ENCODE results near the gene NQO2. TPM values are rescaled to one million over a fixed set of nuclear protein-coding genes. Genes with fewer than 3 reads are reported as not detected.
"Not testable (repeated sequence)": the region's sequence is repeated elsewhere in the genome, so short reads cannot be mapped to it uniquely, and the experiment has no call there.

Gene NQO2
- total RNA-seq, 1 donor from 2014 or later = 12.7 TPM

- no peak overlapping the region for H3K4me3 ChIP-seq (ENCODE audit: low read depth, low read length)
- DNase-seq (ENCODE audit: low read depth) = no peak
- TF ChIP-seq, protein P1, sequence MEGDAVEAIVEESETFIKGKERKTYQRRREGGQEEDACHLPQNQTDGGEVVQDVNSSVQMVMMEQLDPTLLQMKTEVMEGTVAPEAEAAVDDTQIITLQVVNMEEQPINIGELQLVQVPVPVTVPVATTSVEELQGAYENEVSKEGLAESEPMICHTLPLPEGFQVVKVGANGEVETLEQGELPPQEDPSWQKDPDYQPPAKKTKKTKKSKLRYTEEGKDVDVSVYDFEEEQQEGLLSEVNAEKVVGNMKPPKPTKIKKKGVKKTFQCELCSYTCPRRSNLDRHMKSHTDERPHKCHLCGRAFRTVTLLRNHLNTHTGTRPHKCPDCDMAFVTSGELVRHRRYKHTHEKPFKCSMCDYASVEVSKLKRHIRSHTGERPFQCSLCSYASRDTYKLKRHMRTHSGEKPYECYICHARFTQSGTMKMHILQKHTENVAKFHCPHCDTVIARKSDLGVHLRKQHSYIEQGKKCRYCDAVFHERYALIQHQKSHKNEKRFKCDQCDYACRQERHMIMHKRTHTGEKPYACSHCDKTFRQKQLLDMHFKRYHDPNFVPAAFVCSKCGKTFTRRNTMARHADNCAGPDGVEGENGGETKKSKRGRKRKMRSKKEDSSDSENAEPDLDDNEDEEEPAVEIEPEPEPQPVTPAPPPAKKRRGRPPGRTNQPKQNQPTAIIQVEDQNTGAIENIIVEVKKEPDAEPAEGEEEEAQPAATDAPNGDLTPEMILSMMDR (conservative IDR thresholded peaks at IDR 0.05; ENCODE audit: low read depth, low read length) = no peak
Measured at GRCh38 chr6:3022765-3023662, 23.3 kb downstream of the NQO2 start.

DNA sequence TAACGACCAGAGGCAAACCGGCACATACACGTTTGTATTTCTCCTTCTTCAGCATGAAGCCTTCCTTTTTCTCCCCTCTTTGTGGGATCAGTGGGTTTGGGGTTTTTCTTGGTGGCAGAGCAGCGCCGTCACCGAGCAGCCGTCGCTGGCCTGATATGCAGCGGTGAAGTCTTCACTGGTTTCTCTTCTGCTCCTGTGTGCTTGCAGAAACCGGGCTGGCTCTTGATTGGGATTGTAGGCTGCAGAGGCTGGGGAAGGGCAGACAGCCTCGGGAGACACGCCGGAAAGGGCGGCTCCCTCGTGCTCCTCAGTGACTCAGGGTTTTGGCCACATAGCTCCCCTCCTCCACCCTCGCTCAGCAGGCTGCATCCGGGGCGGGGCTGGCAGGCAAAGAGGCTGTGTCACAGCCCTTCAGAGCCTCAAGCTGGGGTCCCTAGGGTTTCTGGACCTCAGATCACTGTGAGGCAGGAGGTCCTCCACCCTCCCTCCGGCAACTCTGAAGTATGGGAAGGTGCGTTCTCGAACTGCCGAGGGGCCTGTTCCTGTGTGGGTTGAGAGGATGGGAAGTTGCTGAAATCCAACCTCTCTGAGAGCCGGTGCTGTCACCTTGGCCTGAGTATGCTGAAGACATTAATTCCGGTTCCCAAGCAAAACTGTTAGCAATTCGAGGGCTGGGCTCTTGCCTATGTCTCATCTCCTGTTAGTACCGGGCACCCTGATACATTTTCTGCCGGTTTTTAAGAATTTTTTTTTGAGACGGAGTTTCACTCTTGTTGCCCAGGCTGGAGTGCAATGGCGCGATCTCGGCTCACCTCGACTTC, 24.2 kb downstream of the NQO2 start:
- no peak for DNase-seq (ENCODE audit: low read depth)
- TF ChIP-seq, protein P1 (conservative IDR thresholded peaks at IDR 0.05; ENCODE audit: low read depth, low read length) = no peak

DNA sequence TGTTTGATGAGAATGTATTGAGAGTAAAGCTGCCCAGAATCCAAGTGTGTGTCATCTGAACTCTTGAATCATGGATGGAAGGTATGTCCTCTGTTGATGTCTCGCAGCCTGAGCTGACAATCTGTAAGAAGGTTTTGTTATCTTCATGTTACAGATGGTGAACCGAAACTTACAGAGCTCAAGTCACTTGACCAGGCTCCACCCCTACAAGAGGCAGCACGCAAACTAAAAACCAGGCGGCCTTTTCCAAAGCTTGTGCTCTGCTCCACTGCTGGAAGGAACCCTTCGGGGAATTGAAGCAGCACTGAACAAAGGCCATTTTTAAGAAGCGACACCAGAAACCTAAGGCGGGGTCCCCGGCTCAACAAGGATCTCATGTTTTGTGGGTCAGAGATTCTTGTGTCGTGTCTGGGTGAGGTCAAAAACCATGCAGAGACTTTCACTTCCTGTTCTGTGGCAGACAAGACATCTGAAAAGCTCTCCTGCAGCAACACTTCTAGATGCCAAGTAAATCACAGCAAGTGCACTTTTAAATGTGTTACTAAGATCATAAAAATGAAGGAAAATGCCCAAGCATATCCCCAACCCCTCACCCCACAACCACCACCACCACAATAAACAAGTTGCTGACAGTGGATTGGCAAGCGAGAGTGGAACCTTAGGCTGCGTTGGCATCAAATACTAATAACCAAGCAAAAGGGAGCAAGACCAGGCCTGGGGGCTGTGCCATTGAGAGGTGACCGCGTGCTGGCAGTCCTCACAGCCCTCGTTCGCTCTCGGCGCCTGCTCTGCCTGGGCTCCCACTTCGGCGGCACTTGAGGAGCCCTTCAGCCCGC, 27.3 kb downstream of the NQO2 start:
- H3K4me3 ChIP-seq (ENCODE audit: low read depth, low read length) = no peak overlapping the region
- DNase-seq (ENCODE audit: low read depth) = no peak
- TF ChIP-seq, protein P1 (conservative IDR thresholded peaks at IDR 0.05; ENCODE audit: low read depth, low read length) = no peak

More for the DNA sequence above, 24.2 kb downstream of the NQO2 start:
- no peak overlapping the region for H3K4me3 ChIP-seq (ENCODE audit: low read depth, low read length)

DNA sequence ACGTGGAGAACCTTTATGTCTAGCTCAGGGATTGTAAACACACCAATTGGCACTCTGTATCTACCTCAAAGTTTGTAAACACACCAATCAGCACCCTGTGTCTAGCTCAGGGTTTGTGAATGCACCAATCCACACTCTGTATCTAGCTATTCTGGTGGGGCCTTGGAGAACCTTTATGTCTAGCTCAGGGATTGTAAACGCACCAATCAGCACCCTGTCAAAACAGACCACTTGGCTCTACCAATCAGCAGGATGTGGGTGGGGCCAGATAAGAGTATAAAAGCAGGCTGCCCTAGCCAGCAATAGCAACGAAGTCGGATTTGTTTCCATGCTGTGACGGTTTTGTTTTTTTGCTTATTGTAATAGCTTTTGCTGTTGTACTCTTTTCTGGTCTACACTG, 28.5 kb downstream of the NQO2 start:
- DNase-seq (ENCODE audit: low read depth); H3K4me3 ChIP-seq (ENCODE audit: low read depth, low read length): not testable (repeated sequence)

DNA sequence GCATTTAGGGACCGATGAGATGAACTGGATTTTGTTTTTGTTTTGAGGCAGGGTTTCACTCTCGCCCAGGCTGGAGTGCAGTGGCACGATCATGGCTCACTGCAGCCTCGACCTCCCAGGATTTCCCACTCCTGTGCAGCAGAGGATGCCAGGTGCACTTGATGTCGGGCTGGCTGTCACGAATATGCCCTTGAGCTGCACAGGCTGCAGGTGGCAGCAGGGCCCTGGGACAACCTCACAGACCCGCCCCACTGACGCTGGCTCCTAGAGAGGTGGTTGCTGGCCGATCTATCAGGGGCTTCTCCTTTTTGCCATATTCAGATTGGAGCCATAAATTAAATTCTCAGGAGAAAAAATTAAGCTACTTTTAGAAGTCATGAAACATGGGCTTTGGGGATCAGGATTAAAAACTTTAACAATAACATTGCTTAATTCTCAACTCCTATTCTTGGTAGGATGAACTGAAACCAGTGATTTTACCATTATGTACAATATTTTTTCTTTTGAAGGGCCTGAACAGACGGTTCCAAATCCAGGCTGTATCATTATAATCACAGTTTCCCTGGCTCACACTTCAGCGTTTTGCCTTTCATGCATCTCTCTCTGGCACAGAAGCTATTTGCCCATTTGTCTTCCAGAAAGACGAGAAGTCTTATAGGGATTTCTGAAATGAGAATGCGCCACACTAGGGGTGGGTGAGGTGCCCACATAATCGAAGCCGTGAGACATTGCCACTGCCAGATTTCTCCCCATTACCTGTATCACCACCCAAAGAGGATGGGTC, 32.4 kb downstream of the NQO2 start:
- no peak overlapping the region for H3K4me3 ChIP-seq (ENCODE audit: low read depth, low read length)
- DNase-seq (ENCODE audit: low read depth) = no peak
- TF ChIP-seq, protein P1 (conservative IDR thresholded peaks at IDR 0.05; ENCODE audit: low read depth, low read length) = no peak

DNA sequence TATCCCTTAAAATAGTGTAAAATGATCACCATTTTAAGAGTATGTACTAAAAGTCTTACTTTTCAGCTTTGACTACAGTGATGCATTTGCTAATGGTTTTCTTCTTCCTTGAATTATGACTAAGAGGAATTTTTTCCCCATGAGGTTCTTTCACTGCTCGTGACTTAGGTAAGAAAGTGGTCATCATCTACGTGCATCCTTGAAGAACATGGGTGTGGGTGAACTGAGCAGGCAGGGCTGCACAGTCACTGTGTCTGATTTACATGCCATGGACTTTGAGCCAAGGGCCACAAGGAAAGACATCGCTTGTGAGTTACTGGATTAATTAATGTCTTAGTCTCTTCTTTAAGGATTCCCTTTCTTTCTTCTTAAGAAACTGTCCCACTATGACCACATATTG, 33.3 kb downstream of the NQO2 start:
- no peak overlapping the region for H3K4me3 ChIP-seq (ENCODE audit: low read depth, low read length)
- DNase-seq (ENCODE audit: low read depth) = peak; percentile 93

More for the DNA sequence above, 33.3 kb downstream of the NQO2 start:
- TF ChIP-seq, protein P1 (conservative IDR thresholded peaks at IDR 0.05; ENCODE audit: low read depth, low read length) = no peak
